GM21367 (cell line): ENCODE results near the gene CCDC186.
"Not testable (repeated sequence)": the region's sequence is repeated elsewhere in the genome, so short reads cannot be mapped to it uniquely, and the experiment has no call there.

Experiments
- ATAC-seq: cut with Tn5 transposase; IDR thresholded peaks from one replicate; pipeline ENCODE4 v1.9.1; 2021; ENCODE audit not compliant: unreplicated experiment

CCDC186 gene

DNA sequence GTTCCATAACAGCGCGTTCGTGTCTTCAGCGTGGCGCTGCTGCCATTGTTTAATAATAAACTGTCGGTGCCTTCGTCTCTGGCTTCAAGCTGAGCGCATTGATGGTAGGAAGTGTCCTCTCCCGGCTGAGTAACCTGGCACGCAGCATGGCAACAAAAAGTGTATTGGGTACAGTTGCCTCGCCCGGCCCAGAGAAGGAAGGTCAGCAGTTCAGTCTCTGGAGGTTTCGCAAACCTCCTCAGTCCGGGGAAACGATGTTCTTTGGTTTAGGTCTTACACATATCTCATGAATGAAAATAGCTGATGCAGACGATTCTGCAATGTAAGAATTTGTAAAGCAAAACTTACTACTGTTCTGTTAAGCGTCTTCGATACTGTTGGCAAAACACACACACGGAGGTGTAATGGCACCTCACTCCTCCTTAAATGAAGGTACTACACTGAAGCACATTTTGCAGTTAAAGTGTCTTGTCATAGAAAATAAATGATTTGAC lies 739 bp upstream of the CCDC186 start:
- no peak for ATAC-seq

DNA sequence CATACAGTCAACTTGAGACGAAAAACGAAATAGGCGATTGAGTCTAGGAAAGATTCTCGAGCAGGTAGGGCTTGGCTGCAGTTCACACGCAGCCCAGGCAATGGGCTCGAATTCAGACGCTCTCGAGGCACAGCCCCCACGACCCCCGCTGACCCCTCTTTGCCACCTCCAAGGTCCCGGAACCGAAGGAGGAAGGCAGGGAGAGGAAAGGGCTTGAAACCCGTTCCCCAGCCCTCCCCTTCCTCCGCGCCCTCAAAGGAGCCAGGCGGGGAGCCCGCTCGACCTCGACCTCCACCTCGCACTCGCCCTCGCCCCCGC lies 441 bp downstream of the CCDC186 start:
- peak; percentile 1 for ATAC-seq

DNA sequence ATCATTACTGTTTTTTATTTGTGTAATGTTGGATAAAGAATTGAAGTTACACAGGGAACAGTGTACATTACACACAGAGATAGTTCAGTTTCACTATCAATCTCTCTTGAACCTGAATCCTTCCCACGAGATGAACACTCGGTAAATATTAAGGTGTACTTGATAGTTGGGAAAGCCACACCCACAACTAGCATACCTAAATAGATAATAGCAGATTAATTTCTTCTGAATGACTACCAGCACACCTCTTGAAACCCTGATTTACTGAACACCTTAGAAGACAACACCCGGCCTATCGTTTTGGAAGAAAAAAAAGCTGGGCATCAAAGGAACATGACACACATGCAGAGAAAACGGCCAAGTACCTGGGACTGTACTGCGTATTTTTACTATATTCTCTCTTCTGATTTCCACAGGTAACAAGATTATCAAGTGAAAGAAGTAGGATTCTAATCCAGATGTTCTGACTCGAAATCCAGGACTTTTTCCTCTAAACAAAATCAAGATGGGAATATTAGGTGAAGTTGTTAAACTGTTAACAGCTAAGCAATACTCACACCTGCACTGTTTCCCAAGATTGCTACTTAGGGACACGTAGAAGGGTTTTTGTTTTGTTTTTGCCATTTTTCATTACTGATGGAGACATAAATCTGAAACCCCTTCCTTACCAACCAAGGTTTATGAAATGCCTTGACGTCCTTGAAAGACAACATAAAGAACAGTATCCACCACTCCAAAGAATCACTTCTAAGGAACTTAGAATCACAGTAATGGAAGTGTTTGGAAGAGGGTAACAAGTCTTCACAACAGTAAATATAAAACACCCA lies 1.0 kb downstream of the CCDC186 start:
- ATAC-seq, result no peak

DNA sequence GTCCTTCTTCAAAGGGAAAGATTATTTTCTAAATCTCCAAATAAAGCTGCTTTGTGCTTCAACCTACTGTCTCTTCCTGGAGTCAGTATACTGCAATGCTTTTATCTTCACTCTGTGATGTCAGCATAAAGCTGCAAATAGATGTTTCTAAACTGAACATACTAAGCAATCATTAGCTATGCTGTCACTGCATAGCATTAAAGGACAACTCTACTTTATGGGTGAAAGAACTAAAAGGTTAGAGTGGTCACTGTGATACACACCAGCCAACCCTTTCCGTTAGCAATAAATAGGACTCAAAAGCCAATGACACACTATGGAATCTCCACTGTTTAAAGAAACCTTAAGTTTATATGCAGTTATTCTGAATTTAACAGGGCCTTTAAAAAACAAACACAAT lies 1.8 kb downstream of the CCDC186 start:
- no peak for ATAC-seq

DNA sequence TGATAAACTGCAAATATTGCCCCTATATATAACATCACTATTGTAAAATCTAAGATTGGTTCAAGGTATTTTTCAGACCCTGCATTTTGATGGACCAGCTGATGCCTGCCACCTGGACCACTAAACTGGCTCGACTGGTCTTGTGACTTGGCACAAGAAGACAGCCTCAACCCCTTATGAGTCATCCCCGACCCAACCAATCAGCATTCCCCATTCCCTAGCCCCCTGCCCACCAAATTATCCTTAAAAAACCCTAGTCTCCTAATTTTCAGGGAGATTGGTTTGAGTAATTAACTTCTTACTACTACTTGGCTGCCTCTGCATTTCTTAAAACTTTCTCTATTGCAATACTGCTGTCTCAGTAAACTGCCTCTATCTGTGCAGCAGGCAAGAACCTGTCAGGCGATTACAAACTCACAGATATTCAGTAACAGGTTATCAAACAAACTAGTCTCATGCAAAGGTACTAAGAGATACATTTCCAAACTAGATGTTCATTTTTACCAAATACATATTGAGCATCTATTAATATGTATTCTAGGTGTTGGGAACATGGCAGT lies 5.5 kb downstream of the CCDC186 start:
- ATAC-seq, result no peak

DNA sequence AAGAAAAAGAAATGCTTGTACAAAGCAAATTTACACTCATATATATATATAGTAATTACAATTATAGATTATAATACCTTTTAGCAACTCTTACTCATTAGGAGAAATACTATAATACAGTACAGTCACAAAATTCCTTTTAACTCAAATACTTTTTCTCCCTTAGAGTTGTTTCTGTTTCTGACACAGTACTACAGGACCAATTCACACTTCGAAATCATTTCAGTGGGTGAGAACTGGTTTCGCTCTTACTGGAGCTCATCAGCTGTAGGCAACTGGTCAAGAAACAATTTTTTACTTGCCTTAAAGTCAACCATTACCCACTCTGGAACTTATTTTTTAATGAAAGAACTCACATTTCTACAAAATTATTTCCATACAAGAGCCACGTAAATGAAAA lies 6.0 kb downstream of the CCDC186 start:
- ATAC-seq, result no peak

DNA sequence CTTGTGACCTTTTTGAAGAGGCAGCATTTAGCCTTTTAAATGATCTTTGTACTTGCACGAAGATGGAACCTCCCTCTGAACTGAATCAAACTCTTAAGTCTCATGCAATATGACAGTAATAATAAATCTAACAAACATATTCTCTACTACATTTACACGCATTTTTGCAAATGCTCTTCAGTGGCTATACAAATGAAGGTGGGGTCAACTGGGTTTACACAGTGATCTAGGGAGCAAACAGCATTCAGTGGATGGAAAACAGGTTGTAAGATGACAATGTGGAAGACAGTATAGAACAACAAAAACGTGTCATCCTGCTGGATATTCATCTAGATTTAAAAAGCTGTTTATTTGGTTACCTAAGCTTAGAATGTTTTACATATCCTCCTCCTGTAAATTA lies 7.5 kb downstream of the CCDC186 start:
- no peak for ATAC-seq

DNA sequence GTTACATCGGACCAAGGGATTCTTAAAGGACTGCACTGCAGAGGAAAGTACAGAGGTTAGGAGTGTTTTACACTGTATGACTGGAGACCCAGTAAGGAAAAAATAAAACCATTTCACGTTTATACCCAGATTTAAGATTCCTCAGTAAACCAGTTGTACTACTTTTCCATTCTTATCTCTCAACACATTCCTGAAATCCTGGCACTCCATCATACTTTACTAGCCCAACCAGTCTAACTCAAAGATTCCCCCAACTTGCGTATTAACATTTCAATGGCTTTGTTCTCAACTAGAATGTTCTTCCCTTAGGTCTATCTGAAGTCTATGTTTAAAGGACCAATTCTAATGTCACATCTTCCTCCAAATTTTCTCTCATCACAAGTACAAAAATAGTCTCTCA lies 8.0 kb downstream of the CCDC186 start:
- no peak for ATAC-seq

DNA sequence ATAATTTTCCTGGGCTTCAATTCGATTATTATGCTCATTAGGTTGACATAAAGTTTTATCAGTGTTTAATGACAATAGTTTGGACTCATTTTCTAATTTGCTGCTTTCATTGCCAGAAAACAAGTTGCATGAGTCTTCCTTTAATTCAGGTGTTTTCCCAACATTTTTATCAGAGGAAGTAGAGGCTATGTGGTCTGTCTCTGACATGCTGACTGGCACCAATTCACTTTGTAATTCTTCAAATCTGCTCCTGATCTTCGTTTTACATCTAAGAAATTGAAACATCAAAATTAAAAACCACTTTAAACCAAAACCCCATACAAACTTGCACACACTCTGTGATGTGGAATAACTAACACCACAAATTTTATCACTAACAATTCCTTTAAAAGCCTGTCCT lies 10.9 kb downstream of the CCDC186 start:
- no peak for ATAC-seq

DNA sequence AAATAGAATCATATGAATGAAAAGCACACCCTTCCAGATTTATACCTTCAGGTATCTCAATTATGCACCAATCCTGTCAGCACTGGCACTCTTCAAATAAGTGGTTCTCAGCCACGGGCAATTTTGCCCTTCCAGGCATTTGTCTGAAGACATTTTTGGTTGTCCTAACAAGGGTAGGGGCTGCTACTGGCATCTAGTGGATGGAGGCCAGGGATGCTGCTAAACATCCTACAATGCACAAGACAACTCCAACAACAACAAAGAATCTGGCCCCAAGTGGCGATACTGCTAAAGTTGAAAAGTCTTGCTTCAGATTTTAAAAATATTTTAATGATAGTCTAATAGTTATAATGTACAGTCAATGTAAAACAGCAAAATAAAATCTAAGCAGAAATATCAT lies 16.1 kb downstream of the CCDC186 start:
- ATAC-seq, result no peak

DNA sequence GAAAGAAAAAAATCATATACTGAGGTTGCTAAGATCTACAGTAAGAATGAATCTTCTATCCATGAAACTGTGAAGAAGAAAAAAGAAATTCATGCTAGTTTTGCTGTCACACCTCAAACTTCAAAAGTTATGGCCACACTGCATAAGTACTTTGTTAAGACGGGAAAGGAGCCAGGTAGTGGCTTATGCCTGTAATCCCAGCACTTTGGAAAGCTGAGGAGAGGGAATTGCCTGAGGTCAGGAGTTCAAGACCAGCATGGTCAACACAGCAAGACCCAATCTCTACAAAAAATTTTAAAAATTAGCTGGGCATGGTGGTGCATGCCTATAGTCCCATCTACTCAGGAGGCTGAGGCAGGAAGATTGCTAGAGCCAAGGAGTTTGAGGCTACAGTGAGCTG lies 22.1 kb downstream of the CCDC186 start:
- no peak for ATAC-seq

DNA sequence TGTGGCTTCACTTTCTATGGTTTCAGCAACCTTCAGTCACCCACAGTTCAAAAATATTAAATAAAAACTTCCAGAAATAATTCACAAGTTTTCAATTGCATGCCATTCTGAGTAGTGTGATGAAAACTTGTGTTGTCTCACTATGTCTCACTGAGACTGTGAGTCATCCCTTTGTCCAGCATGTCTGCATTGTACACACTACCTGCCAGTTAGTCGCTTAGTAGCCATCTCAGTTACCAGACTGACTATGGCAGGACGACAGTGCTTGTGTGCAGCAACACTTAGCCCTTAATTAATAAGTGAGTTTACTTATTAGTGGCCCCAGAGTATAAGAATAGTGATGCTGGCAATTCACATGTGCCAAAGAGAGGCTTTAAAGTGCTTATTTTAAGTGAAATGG lies 22.5 kb downstream of the CCDC186 start:
- no peak for ATAC-seq

DNA sequence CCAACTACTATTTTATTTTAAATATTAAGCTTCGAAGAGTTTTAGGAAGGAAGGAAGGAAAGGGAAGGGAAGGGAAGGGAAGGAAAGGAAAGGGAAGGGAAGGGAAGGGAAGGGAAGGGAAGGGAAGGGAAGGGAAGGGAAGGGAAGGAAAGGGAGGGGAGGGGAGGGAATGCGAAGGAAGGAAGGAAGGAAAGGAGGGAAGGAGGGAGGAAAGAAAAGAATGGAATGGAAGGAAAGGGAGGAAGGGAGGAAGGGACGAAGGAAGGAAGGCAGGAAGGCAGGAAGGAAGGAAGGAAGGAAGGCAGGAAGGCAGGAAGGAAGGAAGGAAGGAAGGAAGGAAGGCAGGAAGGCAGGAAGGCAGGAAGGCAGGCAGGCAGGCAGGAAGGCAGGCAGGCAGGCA lies 24.5 kb downstream of the CCDC186 start:
- not testable (repeated sequence) for ATAC-seq

DNA sequence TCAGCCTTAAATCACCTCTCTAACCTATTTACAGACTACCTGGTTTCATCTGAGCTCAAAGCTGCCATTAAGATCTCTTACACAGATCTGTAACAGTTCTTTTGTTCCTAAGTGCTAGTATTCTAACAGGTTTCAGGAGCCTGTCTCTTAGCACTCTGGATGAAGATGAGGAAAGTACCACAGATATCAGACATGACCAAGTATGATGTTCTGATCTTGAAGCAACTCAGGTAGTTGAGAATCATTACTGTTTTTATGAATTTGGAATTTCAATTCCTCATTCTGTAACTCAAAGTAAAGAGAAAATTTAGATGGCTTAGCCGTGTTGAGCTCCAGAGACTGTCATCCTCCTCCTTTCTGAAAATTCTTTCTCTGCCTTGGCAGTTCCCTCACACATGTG lies 30.8 kb downstream of the CCDC186 start:
- ATAC-seq, result no peak

DNA sequence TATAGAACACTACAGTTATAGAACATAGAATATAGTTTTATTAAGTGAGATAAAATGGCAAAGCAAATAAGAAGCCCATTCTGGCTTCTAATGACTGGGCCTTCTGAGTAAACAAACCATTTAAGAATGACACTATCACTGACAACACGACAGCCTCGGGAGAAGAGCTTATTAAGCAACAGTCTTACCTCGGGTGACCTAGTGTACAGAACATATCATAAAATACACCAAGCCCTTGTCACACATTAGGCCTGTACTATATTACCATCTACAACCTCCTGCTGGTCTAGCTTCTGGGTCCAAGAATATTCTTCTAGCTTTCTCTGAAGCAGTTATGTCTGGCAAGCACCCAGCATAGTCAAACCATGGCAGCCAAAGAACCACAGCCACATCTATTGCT lies 32.0 kb downstream of the CCDC186 start:
- no peak for ATAC-seq

DNA sequence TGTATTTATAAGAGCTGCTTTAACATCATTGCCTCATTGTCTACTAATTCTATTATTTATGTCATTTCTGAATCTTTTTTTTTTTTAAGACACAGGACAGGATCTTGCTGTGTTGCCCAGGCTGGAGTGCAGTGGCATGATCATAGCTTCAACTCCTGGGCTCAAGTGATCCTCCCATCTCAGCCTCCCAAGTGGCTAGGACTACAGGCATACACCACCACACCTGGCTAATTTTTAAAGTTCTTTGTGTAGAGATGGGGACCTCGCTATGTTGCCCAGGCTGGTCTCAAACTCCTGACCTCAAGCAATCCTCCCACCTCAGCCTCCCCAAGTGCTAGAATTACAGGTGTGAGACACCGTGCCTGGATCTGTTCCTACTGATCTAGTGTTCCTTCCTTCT lies 33.2 kb downstream of the CCDC186 start:
- not testable (repeated sequence) for ATAC-seq

DNA sequence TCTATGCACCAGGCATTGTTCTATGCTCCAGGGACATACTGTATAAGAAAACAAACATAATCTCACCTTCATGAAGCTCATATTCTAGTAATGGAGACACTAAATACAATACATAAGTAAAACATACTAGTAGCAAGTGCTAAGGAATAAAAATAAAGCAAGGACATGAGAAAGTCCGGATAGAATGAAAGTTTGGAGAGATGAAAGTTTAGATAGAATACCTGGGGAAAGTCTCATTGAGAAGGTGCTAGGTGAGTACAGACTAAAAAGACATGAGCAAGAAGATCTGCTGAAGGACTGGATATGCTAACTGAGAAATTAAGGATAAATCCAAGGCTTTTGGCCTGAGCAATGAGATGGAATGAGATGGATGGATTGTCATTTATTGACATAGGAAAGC lies 34.0 kb downstream of the CCDC186 start:
- no peak for ATAC-seq

DNA sequence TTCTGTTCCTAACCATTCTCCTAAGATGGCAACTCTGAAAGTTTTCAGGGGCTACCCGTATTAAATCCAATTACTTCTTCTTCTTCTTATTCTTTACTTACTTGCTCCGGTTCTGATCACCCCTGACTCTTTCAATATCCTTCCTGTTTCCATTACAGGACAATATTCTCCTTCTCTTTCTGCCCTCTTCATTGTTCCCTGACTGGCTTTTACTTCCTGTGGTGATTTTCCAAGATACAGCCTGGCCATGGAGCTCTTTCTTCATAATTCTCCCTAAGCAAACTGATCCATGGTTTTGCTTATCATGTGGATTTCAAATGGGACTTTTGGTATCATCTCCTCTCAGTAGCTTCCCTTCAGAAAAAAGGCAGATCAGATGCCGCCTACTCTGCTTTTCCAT lies 35.4 kb downstream of the CCDC186 start:
- ATAC-seq, result no peak

DNA sequence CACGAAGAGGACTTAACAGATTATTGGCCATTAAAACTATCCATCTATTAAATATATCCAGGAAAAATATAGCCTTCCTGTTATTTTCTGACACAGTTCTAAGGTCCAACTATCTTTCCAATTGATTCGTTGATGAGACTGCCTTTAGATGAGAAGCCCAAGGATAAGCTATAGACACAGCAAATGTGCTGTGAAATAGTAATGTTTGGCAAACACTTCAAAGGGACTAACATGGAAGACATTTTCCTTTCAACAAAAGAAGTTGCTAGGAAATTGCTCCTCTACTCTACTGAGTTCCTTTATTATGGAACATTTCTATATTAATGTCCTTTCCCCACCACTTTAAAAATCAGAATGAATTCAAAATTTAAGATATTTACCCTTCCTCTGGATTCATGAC lies 38.5 kb downstream of the CCDC186 start:
- ATAC-seq, result no peak

DNA sequence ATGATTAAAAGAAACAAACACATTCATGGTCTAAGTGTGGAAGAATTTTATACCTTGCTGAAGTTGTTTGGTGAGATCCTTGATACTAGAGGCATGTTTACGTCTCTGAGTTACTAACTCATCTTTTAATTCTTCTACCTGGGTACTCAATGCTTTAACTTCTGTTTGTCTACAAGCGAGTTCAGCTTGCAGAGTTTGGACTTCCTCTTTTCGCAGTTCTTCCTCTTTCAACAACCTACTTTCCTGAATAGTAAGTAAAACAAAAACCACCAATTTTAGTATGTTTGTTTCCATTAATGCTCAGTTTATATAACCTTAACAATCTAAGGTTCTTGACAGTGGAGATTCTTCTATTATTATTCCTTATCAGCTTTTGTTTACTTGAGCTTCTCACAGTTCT lies 42.9 kb downstream of the CCDC186 start:
- peak; percentile 89 for ATAC-seq

DNA sequence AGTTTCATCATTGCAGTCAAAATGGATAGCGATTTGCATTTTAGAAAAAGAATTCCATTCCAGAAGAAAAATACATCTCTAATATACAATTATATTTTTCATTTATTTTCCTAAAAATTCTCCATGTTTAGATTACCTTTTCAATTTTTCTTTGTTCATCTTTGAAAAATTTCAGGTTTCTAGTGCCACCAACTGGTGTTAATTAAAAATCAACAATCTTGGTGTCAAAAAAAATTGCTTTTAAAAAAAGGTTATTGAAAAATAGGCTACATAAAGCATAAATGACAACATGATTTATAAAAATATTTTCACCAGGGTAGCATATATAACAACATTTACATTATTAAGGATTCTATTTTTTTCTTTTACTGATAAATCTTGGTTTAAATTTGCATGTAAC lies 53.0 kb downstream of the CCDC186 start:
- no peak for ATAC-seq

DNA sequence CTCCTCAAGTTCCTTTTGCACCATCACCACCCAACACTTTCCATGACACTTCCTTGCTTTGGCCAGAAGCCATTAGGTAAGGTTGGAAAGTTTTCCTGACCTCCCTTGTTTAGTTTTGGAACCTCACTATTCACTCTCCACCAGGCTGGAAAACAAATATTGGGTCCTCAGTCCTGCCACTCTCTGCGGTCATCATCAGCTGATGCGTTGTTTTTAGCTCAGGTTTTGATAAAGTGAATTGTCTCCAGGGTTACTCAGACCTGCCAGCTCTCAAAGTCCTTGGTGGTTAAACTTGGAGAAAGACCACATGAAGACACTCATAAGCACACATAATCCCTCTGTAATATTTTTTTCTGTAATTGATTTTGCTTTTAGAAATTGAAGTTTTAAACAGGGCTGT lies 55.5 kb downstream of the CCDC186 start:
- ATAC-seq, result no peak

DNA sequence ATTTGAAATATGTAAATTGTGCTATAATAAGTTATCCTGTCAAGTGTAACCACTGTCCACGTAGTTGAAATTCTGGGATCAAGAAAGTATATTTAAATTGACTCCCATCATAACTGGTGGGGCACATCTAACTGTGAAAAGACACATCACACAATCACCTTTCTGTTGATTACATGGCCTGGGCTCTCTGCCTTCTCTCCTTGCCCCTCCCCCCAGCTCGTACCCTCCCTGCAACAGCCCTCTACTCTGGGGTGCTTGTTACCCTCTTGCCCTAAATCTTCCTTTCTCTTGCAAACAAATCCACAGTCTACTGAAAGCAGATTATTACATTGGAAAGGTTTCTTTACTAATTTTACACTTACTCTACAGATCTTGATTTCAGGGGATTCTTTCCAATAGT lies 56.3 kb downstream of the CCDC186 start:
- no peak for ATAC-seq
